ENCODE results near the gene WBP1L. TPM values are rescaled to one million over a fixed set of nuclear protein-coding genes. Genes with fewer than 3 reads are reported as not detected.
"Not testable (repeated sequence)": the region's sequence is repeated elsewhere in the genome, so short reads cannot be mapped to it uniquely, and the experiment has no call there.

The WBP1L gene
- polyA plus RNA-seq (2012; ENCODE audit: missing spikeins): 9.7 TPM

- FAIRE-seq: peak; percentile 97
- TF ChIP-seq TAF1 (IDR thresholded peaks at IDR 0.05; ENCODE audit: borderline replicate concordance, low read depth, low read length): no peak
- TF ChIP-seq POLR2A (IDR thresholded peaks at IDR 0.05; ENCODE audit: low read depth, low read length): peak; percentile 74
- TF ChIP-seq POLR2AphosphoS5 (IDR thresholded peaks at IDR 0.05; ENCODE audit: low read depth, low read length): peak; percentile 91
- peak; percentile 86 for DNase-seq (ENCODE audit: insufficient read length)
These were observed at the start of gene WBP1L for GRCh38 chr10:102743588-102744373. Gene WBP1L (plus strand): TSS chr10:102743948. CDS start chr10:102744054, 106 bp downstream.

DNA sequence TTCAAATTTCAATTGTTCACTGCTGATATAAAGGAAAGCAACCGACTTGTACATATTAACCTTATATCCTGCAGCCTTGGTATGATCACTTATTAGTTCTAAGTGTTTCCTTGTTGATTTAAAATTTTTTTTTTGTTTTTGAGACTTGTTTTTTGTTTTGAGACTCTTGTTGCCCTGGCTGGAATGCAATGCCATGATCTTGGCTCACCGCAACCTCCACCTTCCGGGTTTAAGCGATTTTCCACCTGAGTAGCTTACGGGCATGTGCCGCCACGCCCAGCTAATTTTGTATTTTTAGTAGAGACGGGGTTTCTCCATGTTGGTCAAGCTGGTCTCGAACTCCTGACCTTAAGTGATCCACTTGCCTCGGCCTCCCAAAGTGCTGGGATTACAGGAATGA, 48.3 kb upstream of the WBP1L start:
- not testable (repeated sequence) for DNase-seq (ENCODE audit: insufficient read length); FAIRE-seq

GRCh38 chr10:102696736-102697135, 47.0 kb upstream of the WBP1L start:
- no peak for FAIRE-seq
- TF ChIP-seq POLR2A (IDR thresholded peaks at IDR 0.05; ENCODE audit: low read depth, low read length) (no peak), TAF1 (IDR thresholded peaks at IDR 0.05; ENCODE audit: borderline replicate concordance, low read depth, low read length) (no peak), POLR2AphosphoS5 (IDR thresholded peaks at IDR 0.05; ENCODE audit: low read depth, low read length) (no peak)

DNA sequence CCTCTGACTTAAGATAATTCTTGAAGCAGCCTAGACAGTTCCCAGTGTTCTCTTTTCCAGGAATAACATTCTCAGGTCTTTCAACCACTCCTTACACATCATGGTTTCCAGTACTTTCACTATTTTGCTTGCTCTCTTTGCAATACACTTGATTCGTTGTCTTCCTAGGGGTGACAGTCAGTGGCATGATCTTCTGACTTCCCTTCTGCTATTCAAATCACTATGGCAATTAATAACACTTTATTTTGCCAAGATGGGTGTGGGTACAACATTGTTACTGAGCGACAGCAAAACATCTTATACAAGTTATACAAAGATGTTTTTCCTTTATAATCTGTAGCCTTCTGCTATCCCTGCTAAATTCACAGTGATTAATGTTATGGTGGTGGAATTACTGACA, 44.9 kb upstream of the WBP1L start:
- peak; percentile 36 for FAIRE-seq
- DNase-seq (ENCODE audit: insufficient read length): no peak
- no peak for TF ChIP-seq TAF1 (IDR thresholded peaks at IDR 0.05; ENCODE audit: borderline replicate concordance, low read depth, low read length)

More at GRCh38 chr10:102696736-102697135, 47.0 kb upstream of the WBP1L start:
- no peak for DNase-seq (ENCODE audit: insufficient read length)

GRCh38 chr10:102701272-102701671, 42.5 kb upstream of the WBP1L start:
- DNase-seq (ENCODE audit: insufficient read length) (no peak), FAIRE-seq (peak; percentile 38)
- TF ChIP-seq POLR2AphosphoS5 (IDR thresholded peaks at IDR 0.05; ENCODE audit: low read depth, low read length): no peak
- TF ChIP-seq POLR2A (IDR thresholded peaks at IDR 0.05; ENCODE audit: low read depth, low read length): no peak
- no peak for TF ChIP-seq TAF1 (IDR thresholded peaks at IDR 0.05; ENCODE audit: borderline replicate concordance, low read depth, low read length)

DNA sequence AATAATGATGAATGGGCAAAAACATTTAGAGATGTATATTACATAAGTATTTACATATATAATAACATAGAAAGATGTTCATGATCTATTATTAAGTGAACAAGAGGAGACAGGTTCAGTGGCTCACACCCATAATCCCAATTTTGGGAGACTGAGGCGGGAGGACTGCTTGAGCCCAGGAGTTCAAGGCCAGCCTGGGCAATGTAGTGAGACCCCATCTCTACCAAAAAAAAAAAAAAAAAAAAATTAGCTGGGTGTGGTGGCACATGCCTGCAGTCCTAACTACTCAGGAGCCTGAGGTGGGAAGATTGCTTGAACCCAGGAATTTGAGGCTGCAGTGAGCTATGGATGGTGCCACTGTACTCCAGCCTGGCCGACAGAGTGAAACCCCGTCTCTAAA, 42.0 kb upstream of the WBP1L start:
- DNase-seq (ENCODE audit: insufficient read length) (no peak), FAIRE-seq (no peak)
- no peak for TF ChIP-seq TAF1 (IDR thresholded peaks at IDR 0.05; ENCODE audit: borderline replicate concordance, low read depth, low read length)
- no peak for TF ChIP-seq POLR2AphosphoS5 (IDR thresholded peaks at IDR 0.05; ENCODE audit: low read depth, low read length)
- TF ChIP-seq POLR2A (IDR thresholded peaks at IDR 0.05; ENCODE audit: low read depth, low read length): no peak

GRCh38 chr10:102702742-102703141, 41.0 kb upstream of the WBP1L start:
- TF ChIP-seq TAF1 (IDR thresholded peaks at IDR 0.05; ENCODE audit: borderline replicate concordance, low read depth, low read length) (no peak), POLR2A (IDR thresholded peaks at IDR 0.05; ENCODE audit: low read depth, low read length) (no peak), POLR2AphosphoS5 (IDR thresholded peaks at IDR 0.05; ENCODE audit: low read depth, low read length) (no peak)
- DNase-seq (ENCODE audit: insufficient read length): no peak
- FAIRE-seq: no peak

DNA sequence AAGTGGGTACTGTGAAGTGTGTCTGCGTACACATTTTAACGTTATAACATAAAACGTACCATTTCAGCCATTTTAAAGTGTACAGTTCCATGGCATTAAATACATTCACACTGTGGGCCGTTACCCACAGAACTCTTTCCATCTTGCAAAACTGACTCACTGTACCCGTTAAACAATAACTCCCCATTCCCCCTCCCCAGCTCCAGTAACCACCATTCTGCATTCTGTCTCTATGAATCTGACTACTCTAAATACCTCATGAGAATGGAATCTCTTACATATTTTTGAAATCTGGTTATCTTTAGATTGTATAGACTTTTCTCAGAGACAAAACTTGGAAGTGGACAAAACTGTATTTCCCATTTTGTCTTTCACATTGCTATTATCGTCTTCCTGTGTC, 38.8 kb upstream of the WBP1L start:
- FAIRE-seq: no peak
- TF ChIP-seq TAF1 (IDR thresholded peaks at IDR 0.05; ENCODE audit: borderline replicate concordance, low read depth, low read length) (no peak), POLR2A (IDR thresholded peaks at IDR 0.05; ENCODE audit: low read depth, low read length) (no peak), POLR2AphosphoS5 (IDR thresholded peaks at IDR 0.05; ENCODE audit: low read depth, low read length) (no peak)
- no peak for DNase-seq (ENCODE audit: insufficient read length)

DNA sequence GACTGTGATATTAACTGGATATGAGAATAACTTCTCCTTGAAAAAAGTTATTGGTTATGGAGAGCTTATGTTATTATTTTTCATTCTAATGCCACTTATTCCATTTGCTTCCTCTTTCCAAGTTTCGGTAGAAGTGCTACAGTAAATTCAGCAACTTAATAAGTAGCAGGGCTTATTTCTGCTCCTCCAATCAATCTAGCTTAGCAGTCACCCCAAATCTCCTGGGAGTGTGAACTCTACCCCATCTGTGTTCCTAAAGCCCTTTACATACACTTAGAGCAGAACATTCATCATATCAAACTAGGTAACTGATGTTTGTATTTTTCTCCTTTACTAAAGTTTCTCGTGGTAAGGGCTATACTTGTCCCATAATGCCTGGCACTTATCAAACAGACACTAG, 38.2 kb upstream of the WBP1L start:
- DNase-seq (ENCODE audit: insufficient read length) (no peak), FAIRE-seq (peak; percentile 9)
- TF ChIP-seq POLR2AphosphoS5 (IDR thresholded peaks at IDR 0.05; ENCODE audit: low read depth, low read length) (no peak), TAF1 (IDR thresholded peaks at IDR 0.05; ENCODE audit: borderline replicate concordance, low read depth, low read length) (no peak), POLR2A (IDR thresholded peaks at IDR 0.05; ENCODE audit: low read depth, low read length) (no peak)

GRCh38 chr10:102710609-102711008, 33.1 kb upstream of the WBP1L start:
- DNase-seq (ENCODE audit: insufficient read length) (no peak), FAIRE-seq (peak; percentile 5)
- no peak for TF ChIP-seq TAF1 (IDR thresholded peaks at IDR 0.05; ENCODE audit: borderline replicate concordance, low read depth, low read length)
- no peak for TF ChIP-seq POLR2AphosphoS5 (IDR thresholded peaks at IDR 0.05; ENCODE audit: low read depth, low read length)
- TF ChIP-seq POLR2A (IDR thresholded peaks at IDR 0.05; ENCODE audit: low read depth, low read length): no peak

DNA sequence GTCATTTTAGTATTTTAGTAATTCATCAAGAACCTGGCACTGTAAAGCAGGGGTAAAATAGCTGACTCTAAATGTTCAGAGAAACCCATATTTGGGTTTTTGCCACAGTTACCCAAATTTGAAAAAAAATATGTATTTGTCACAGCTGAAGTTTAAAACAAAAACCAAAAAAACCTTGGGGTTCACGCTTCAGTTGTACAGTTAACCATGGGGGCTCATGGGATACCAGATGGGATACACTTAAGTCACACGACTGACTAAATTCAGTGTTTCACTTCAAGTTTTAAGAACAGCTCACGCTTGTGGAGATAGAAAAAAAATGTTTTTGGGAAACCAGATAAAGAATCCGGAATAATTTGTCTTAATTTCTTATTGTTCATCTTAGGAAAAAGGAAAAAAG, 31.7 kb upstream of the WBP1L start:
- peak; percentile 38 for FAIRE-seq
- TF ChIP-seq TAF1 (IDR thresholded peaks at IDR 0.05; ENCODE audit: borderline replicate concordance, low read depth, low read length) (no peak), POLR2A (IDR thresholded peaks at IDR 0.05; ENCODE audit: low read depth, low read length) (no peak), POLR2AphosphoS5 (IDR thresholded peaks at IDR 0.05; ENCODE audit: low read depth, low read length) (no peak)
- no peak for DNase-seq (ENCODE audit: insufficient read length)

- FAIRE-seq: no peak
- no peak for TF ChIP-seq POLR2AphosphoS5 (IDR thresholded peaks at IDR 0.05; ENCODE audit: low read depth, low read length)
- TF ChIP-seq POLR2A (IDR thresholded peaks at IDR 0.05; ENCODE audit: low read depth, low read length): no peak
- TF ChIP-seq TAF1 (IDR thresholded peaks at IDR 0.05; ENCODE audit: borderline replicate concordance, low read depth, low read length): no peak
- DNase-seq (ENCODE audit: insufficient read length): no peak
These were observed 30.8 kb upstream of the WBP1L start for GRCh38 chr10:102712843-102713538.

Data from GM12892 (cell line).